Ovary (tissue), 3 donors: Measurements from ENCODE around the gene PFKP.

Experiments used
- CTCF ChIP-seq, 3 donors: fragments of 450-650 bp in 2 of 3; fragments of 200-600 bp in 1 of 3; IDR thresholded peaks; one replicate each; pipeline versions ENCODE4 v1.5.1 to v1.8.0; 2016 to 2022; ENCODE audit warnings: antibody characterized with exemption in 3 of 3, mild to moderate bottlenecking in 1 of 3
- EP300 ChIP-seq: sonication (generic); formaldehyde crosslinking; IDR thresholded peaks from one replicate; pipeline ENCODE4 v1.6.1; 2017; ENCODE audit warnings: antibody characterized with exemption
- donor health status: DM: no; HTN: no; CAD: no.

GRCh38 chr10:3036155-3037021 lies 31.0 kb upstream of the PFKP start:
- no peak for TF ChIP-seq CTCF (IDR thresholded peaks at IDR 0.05)
- no peak for TF ChIP-seq EP300
